Measurements from ENCODE around the gene CACNA2D2. TPM values are rescaled to one million over a fixed set of nuclear protein-coding genes. Genes with fewer than 3 reads are reported as not detected.

The CACNA2D2 gene
- total and polyA plus RNA-seq, 2 of the 13 experiments (the other 11 are each of a cell fraction or from before 2014, with no cell fraction given): not detected

DNA sequence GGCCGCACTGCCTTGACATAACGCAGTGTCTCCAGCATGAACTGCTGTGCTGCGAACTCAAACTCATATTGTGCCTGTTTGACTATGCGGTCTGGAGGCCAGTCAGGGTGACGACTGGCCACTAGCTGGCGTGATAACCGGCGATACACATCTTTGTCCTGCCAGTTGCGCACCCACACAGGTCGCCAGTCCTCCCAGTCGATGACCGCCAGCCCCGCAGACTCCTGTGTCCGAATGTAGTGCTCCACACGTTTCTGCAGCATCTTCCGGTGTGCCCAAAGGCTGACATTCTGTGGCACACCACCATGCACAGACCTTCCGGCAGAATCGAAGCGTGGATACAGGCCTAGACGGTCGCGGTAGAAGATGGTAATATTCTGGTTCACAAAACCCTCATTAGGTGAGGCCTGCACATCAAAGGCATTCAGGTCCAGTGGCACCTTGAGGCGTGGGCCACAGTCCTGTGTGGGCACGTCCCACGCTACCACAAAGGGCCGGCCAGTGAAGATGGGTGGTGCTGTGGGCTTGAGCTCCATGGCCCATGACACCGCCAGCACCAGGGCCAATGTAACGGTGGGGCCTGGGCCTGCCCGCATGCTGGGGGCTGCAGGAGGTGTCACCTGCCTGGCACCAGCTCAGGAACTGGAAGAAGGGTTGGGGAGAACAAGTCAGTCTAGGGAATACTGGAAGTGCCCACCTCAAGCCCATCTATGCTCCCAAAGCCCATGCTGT, 183.4 kb downstream of the CACNA2D2 start (continued):
- no peak for TF ChIP-seq NR2F6 (IDR thresholded peaks at IDR 0.05)
- no peak for TF ChIP-seq NR2F6 (CRISPR knock-in tag; IDR thresholded peaks at IDR 0.05)
- TF ChIP-seq ZNF878 (CRISPR knock-in tag; IDR thresholded peaks at IDR 0.05): no peak
- TF ChIP-seq, protein P1, sequence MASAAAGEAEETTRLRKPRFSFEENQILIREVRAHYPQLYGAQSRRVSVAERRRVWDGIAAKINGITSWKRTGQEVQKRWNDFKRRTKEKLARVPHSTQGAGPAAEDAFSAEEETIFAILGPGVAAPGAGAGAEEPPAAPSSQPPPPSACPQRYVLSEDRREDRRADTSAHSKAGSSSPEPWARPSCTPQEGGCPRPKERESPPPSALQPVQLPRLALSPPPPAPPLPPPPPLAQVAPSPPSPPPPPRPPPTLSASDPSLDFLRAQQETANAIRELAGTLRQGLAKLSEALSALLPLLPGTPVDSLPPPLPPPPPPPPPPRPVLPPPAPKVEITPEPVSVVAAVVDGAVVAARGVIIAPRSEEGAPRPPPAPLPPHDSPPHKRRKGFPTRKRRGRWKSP (CRISPR knock-in tag; IDR thresholded peaks at IDR 0.05): no peak
- TF ChIP-seq CHCHD3 (CRISPR knock-in tag; IDR thresholded peaks at IDR 0.05): no peak
- TF ChIP-seq HDAC1 (CRISPR knock-in tag; IDR thresholded peaks at IDR 0.05): no peak
- TF ChIP-seq ZNF547 (CRISPR knock-in tag; IDR thresholded peaks at IDR 0.05): no peak
- no peak for TF ChIP-seq ZKSCAN1 (IDR thresholded peaks at IDR 0.05; ENCODE audit: low read length)
- peak; percentile 74 for TF ChIP-seq ZNF263 (CRISPR knock-in tag; IDR thresholded peaks at IDR 0.05)
- no peak for TF ChIP-seq SP2 (CRISPR knock-in tag; IDR thresholded peaks at IDR 0.05)
- TF ChIP-seq ZNF180 (CRISPR knock-in tag; IDR thresholded peaks at IDR 0.05; ENCODE audit: borderline replicate concordance, low read depth): no peak
- TF ChIP-seq REPIN1 (CRISPR knock-in tag; IDR thresholded peaks at IDR 0.05; ENCODE audit: borderline replicate concordance, low read depth): no peak
- TF ChIP-seq KAT2B (IDR thresholded peaks at IDR 0.05; ENCODE audit: borderline replicate concordance, low read depth, low read length): no peak
- TF ChIP-seq, protein P2, sequence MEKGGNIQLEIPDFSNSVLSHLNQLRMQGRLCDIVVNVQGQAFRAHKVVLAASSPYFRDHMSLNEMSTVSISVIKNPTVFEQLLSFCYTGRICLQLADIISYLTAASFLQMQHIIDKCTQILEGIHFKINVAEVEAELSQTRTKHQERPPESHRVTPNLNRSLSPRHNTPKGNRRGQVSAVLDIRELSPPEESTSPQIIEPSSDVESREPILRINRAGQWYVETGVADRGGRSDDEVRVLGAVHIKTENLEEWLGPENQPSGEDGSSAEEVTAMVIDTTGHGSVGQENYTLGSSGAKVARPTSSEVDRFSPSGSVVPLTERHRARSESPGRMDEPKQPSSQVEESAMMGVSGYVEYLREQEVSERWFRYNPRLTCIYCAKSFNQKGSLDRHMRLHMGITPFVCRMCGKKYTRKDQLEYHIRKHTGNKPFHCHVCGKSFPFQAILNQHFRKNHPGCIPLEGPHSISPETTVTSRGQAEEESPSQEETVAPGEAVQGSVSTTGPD (CRISPR knock-in tag; IDR thresholded peaks at IDR 0.05): no peak
- TF ChIP-seq FOXK1 (CRISPR knock-in tag; IDR thresholded peaks at IDR 0.05; ENCODE audit: borderline replicate concordance, low read depth): no peak
- TF ChIP-seq CCDC6 (CRISPR knock-in tag; IDR thresholded peaks at IDR 0.05): no peak
- no peak for TF ChIP-seq ZNF430 (CRISPR knock-in tag; IDR thresholded peaks at IDR 0.05)
- TF ChIP-seq, protein P3, sequence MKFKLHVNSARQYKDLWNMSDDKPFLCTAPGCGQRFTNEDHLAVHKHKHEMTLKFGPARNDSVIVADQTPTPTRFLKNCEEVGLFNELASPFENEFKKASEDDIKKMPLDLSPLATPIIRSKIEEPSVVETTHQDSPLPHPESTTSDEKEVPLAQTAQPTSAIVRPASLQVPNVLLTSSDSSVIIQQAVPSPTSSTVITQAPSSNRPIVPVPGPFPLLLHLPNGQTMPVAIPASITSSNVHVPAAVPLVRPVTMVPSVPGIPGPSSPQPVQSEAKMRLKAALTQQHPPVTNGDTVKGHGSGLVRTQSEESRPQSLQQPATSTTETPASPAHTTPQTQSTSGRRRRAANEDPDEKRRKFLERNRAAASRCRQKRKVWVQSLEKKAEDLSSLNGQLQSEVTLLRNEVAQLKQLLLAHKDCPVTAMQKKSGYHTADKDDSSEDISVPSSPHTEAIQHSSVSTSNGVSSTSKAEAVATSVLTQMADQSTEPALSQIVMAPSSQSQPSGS (CRISPR knock-in tag; IDR thresholded peaks at IDR 0.05): no peak
- no peak for TF ChIP-seq ZNF12 (CRISPR knock-in tag; IDR thresholded peaks at IDR 0.05)
- TF ChIP-seq SMAD3 (CRISPR knock-in tag; IDR thresholded peaks at IDR 0.05): no peak
- TF ChIP-seq, protein P4, sequence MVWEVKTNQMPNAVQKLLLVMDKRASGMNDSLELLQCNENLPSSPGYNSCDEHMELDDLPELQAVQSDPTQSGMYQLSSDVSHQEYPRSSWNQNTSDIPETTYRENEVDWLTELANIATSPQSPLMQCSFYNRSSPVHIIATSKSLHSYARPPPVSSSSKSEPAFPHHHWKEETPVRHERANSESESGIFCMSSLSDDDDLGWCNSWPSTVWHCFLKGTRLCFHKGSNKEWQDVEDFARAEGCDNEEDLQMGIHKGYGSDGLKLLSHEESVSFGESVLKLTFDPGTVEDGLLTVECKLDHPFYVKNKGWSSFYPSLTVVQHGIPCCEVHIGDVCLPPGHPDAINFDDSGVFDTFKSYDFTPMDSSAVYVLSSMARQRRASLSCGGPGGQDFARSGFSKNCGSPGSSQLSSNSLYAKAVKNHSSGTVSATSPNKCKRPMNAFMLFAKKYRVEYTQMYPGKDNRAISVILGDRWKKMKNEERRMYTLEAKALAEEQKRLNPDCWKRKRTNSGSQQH (CRISPR knock-in tag; IDR thresholded peaks at IDR 0.05; ENCODE audit: low read depth): no peak
- TF ChIP-seq NFYB (CRISPR knock-in tag; IDR thresholded peaks at IDR 0.05): no peak
- no peak for TF ChIP-seq ZNF24 (IDR thresholded peaks at IDR 0.05)
- no peak for TF ChIP-seq MLLT10 (CRISPR knock-in tag; IDR thresholded peaks at IDR 0.05)
- no peak for TF ChIP-seq NR2F1 (CRISPR knock-in tag; IDR thresholded peaks at IDR 0.05)
- no peak for TF ChIP-seq GATA4 (IDR thresholded peaks at IDR 0.05; ENCODE audit: borderline replicate concordance, low read depth)
- no peak for TF ChIP-seq DNMT3B (CRISPR knock-in tag; conservative IDR thresholded peaks at IDR 0.05)

All from HepG2 (cell line).